GM21390 (cell line): ENCODE results near the gene CPAMD8.

Experiments used
- ATAC-seq: cut with Tn5 transposase; IDR thresholded peaks from one replicate; pipeline ENCODE4 v1.9.1; 2021; ENCODE audit not compliant: unreplicated experiment

The CPAMD8 gene

DNA sequence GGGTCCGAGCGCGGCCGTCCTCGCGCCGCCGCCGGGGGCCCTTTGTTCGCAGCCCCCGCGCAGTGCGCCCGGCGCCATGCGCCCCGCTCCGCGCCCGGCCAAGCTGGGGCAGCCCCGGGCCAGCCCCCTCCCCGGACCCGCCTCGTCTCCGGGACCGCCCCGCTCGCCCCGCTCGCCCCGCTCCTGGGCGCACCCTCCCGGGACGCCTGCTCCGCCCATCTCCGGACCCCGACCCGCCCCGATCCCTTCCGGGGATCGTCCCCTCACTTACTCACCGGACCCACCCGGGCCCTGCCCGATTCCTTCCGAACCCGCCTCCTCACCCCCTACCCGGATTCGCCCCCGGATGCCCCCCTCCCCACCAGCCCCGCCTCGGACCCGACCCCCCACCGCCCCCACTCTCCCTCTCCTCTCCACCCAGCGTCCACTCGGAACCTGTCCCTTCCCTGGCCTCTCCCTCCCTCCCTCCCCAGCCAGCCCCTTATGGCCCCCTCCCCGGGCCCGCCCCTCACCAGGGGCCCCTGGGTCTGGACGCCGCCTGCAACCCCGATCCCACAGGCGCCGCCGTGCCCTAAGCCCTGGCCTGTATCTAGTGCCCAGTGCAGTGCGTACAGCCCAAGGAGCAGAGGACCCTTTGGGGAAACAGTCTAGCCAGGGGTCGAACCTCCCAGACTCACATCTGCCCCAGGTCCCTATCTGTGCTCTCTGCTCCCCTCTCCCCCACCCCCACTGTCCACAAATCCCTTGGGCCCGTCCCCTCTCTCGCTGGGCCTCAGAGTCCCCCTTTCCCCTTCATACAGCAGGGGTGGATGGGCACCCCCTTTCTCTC lies at the start of gene CPAMD8:
TSS of gene CPAMD8 (minus strand) at position 105 of the 829 bp plus-strand sequence. CDS start 168 bp downstream, outside the sequence.
- no peak for ATAC-seq

DNA sequence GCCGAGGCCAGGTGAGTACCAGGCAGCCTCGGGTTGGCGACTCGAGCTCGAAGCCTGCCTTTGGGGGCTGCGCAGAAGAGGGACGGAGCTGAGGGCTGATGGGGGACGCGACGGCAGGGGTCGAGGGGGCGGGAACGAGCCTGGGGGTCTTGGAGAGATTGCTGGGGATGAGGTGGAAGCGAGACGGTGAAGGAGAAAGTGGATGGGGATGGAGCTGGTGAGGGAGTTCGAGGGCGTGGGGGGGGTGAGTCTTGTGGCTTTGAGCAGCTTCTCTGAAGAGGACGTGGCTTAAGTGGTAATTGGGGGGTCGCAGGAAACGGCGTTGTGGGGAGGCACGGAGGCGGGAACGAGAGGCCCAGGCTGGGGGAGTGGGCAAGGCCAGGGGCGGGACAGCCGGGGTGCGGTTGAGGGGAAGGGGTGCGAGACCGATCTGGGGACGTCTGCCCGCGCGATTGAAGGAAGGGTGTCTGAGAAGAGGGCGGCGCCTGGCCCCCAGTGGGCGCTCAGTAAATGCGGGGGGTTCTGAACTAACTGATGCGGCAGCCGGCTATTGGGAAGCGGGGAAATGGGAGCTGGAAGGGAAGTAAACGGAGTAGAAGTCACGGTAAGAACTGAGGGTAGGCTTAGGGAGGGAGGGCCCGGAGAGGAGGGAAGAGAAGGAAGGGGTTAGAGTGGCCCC lies 49.4 kb upstream of the CPAMD8 start:
- no peak for ATAC-seq

DNA sequence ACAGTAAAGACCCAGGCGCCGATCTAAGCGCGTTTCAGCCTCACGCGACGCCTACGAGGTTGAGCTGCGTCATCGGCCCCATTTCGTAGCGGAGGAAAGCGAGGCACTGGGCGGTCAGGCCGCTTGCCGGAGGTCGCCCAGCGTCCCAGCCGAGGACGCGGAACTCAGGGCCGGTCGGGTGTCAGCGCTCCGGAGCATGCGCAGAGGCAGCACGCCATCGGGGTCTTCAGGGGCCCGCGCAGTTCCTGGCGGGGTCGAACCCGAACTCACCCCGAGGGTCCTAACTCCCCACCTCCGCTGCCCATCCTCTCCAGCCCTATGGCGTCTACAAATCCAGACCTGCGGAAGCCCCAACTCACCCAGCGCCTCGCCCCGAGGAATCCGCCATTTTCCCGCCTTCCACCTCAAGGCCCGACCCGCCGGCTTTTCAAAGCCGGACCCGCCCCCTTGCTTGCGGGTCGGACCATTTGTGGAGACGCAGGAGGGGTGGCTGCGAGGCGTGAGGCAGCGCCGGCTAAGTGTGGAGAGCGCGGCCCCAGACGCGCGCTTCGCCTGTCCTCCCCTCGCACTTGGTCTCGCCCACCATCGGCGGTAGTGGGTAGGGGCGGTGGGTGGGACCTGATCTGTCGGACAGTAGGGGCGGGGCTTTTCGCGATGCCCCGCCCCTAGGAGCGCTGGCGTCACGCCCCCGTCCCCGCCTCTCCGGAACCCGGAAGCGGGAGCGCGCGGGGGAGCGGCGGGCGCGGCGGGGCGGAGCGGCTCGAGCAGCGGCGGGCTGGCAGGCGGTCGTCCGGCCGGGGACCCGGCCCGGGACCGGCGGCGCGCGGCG lies 48.6 kb upstream of the CPAMD8 start, which contains the start of the genes HAUS8 and MYO9B:
TSS of gene HAUS8 (minus strand) at position 418 of the 829 bp plus-strand sequence. CDS start at position 388, 30 bp downstream.
TSS of gene MYO9B (plus strand) at position 743 of the 829 bp plus-strand sequence. CDS start 25,941 bp downstream, outside the sequence.
- ATAC-seq, result peak; percentile 64

GRCh38 chr19:17074634-17075034 lies 48.0 kb upstream of the CPAMD8 start:
- ATAC-seq, result no peak

DNA sequence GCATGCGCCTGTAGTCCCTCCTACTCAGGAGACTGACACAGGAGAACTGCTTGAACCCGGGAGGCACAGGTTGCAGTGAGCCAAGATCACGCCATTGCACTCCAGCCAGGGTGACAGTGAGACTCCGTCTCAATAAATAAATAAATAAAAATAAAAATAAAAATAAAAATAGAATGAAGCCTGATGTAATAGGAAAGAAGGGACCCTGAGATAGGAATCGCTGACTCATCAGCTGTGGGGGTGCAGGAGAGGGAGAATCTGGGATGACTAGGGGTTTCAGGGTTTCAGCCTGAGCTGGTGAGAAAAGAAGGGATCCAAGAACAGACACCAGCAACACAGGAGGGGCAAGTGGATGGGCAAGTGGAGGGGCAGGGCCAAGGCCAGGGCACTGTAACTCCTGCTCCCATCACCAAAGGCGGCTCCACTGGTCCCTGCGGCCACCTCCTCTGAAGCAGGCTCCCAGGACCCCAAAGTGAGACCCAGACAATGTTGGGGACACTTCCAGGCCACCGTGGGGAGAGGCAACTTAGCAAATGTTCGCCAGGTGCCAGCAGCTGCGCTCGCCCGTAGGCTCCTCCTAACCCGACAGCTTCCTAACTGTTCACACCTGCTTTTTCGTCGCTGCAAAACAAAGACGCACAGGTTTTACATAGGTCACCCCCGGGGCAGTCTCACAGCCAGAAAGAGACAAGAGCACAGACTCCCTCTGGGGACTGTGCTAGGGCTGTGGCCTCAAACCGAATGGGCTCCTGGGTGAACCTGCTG lies 47.4 kb upstream of the CPAMD8 start:
- no peak for ATAC-seq

DNA sequence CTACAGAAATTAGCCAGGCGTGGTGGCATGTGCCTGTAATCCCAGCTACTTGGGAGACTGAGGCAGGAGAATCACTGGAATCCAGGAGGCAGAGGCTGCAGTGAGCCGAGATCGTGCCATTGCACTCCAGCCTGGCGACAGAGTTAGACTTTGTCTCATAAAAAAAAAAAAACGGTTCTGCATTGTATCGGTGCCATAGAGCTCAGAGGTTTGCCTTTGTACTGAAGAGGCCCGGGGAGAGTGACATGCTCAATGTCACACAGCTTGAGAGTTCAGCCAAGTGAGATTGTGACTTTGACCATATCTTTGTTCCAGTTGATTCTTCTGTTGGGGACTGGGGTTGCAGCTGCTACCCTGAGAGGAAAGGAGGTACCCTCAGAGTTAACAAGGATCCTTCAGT lies 44.3 kb upstream of the CPAMD8 start:
- ATAC-seq, result no peak

DNA sequence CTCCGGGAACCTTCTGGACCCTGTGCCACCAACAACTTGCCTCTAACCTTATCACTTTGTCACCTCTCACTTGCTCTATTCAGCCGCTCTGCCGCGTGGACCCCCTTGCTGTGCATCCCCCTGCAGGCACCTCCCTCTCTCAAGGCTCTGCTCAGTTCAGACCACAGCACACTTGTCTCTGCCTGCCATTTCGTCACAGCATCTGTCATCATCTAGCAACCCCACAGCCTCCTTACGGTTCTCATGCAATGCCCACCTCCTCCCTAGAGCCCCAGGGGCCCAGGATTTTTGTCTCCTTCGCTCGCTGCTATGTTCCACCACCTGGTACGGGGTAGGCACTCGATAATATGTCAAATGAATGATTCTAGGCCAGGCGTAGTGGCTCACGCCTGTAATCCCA lies 43.8 kb upstream of the CPAMD8 start:
- no peak for ATAC-seq

DNA sequence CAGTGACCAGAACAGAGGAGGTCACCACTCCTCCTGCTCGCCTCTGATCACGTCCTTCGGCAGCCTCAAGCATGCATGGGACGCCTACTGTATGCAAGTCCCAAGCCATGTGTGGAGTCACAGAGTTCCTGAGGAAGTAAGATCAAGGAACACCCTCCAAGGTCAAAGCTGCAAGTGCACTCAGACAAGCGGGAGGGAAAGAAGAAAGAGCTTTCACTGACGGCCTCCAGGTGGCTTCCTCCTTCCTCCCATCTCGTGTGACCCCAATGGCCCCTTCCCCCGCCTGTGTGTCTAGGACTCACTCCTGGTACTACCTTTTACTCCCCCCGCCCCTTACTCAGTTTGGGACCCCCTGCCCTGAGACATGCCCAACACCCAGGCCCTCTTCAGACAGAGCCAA lies 42.6 kb upstream of the CPAMD8 start:
- ATAC-seq, result no peak

- no peak for ATAC-seq
Observed at GRCh38 chr19:17063428-17063827, 36.8 kb upstream of the CPAMD8 start.

GRCh38 chr19:17061691-17062090 lies 35.1 kb upstream of the CPAMD8 start:
- ATAC-seq, result no peak

- no peak for ATAC-seq
Observed at GRCh38 chr19:17061205-17061604, 34.6 kb upstream of the CPAMD8 start.

DNA sequence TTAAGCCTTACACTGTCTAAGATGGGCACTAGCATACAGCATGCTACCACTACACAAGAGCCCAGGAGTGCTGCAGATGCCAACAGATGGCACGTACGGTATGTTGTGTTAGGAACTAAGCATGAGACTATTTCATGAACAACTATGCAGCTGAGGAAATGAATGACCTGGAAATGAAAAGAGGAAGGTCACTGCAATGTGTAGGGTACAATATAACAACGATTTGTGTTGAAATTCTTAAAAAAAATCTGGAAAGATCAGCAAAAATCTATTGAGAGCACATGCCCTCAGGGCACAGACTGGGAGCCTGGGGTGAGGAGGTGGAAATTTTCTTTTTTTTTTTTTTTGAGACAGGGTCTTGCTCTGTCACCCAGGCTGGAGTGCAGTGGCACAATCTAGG lies 34.2 kb upstream of the CPAMD8 start:
- ATAC-seq, result no peak

DNA sequence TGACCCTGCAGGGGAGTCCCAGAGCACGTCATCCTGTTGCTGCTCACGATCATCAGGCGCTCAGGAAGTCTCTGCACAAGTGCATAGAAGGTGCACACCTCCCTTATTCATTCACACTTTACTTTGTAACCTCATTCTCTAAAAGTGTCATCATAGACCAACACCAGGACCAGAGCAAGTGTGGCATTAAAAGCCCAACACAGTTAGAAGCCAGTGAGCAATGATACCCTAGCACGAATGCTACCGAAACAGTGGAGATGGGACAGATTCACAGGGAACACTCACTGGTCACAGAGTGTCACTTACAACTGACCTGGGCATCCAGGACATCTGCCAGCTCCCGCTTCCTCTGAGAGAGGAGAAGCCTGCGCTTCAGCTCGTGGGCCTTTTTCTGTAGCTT lies 31.6 kb upstream of the CPAMD8 start:
- no peak for ATAC-seq

- no peak for ATAC-seq
Observed at GRCh38 chr19:17055636-17056035, 29.0 kb upstream of the CPAMD8 start.

DNA sequence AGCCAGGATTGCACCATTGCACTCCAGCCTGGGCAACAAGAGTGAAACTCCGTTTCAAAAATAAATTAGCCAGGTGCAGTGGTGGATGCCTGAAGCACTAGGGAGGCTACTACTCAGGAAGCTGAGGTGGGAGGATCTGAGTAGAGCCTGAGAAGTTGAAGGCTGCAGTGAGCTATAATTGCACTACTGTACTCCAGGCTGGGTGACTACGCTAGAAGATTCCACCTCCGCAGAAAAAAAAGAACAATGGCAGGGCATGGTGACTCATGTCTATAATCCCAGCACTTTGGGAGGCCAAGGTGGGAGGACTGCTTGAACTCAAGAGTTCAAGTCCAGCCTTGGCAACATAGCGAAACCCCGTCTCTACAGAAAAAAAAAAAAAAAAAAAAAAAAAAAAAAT lies 28.1 kb upstream of the CPAMD8 start:
- ATAC-seq, result no peak

GRCh38 chr19:17052439-17052838 lies 25.8 kb upstream of the CPAMD8 start:
- no peak for ATAC-seq

- ATAC-seq, result no peak
Observed at GRCh38 chr19:17049711-17050280, 23.2 kb upstream of the CPAMD8 start.

DNA sequence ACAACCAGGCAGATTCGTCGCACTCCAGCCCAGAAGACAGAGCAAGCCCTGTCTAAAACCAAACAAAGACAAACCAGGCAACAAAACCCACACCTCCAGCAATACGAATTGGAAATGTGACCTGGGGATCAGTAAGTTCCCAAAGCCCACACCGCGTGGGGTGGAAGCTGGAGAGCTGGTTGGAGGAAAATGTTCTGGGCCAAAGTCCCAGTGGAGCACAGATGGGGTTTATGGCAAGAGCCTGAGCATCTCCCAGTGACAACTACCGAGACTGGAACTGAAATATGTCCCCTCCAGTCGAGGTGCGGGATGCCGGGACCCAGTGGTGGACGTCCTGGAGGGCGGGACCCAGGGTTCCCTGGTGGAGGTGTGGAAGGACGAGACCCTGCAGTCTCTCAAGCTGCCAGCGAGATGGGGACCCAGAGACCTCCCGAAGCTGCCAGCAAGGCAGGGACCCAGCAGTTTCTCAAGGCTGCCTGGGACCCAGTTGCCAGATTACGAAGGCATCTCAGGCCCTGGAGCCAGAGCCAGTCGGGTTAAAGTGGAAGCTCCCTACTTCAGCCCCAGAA lies 22.4 kb upstream of the CPAMD8 start:
- ATAC-seq, result no peak

- no peak for ATAC-seq
Observed at GRCh38 chr19:17045907-17046502, 19.4 kb upstream of the CPAMD8 start.
